Smooth muscle cell (in vitro differentiated cells): ENCODE measurements around the gene CSNK1G2. TPM values are rescaled to one million over a fixed set of nuclear protein-coding genes. Genes with fewer than 3 reads are reported as not detected.

Source experiments
- DNase-seq: peaks from one replicate; lab custom pipeline; 2025; ENCODE audit not compliant: unreplicated experiment; lab: John Stamatoyannopoulos, UW
- H2AFZ ChIP-seq: fragments of 200-600 bp; sonication (generic); 2 replicates; pipeline ENCODE4 v1.6.0; 2016; ENCODE audit warnings: antibody characterized with exemption, low read depth, mild to moderate bottlenecking
- H3F3A ChIP-seq: fragments of 200-600 bp; sonication (generic); 2 replicates; pipeline ENCODE4 v1.6.0; 2017; ENCODE audit warnings: antibody characterized with exemption, low read depth
- H3K27ac ChIP-seq: fragments of 200-600 bp; sonication (generic); 2 replicates; pipeline ENCODE4 v1.5.1; 2016; ENCODE audit warnings: low read depth, mild to moderate bottlenecking
- H3K27me3 ChIP-seq: fragments of 200-600 bp; sonication (generic); 2 replicates; pipeline ENCODE4 v1.6.1; 2016; ENCODE audit warnings: low read depth, mild to moderate bottlenecking
- H3K36me3 ChIP-seq: fragments of 200-600 bp; sonication (generic); 2 replicates; pipeline ENCODE4 v1.5.1; 2016; ENCODE audit warnings: low read depth
- H3K4me1 ChIP-seq: fragments of 200-600 bp; sonication (generic); 2 replicates; pipeline ENCODE4 v1.5.1; 2016; ENCODE audit warnings: low read depth
- H3K4me2 ChIP-seq: fragments of 200-600 bp; sonication (generic); 2 replicates; pipeline ENCODE4 v1.6.0; 2016; ENCODE audit warnings: mild to moderate bottlenecking
- H3K4me3 ChIP-seq: fragments of 200-600 bp; sonication (generic); 2 replicates; pipeline ENCODE4 v1.5.1; 2016; ENCODE audit warnings: mild to moderate bottlenecking
- H3K79me2 ChIP-seq: fragments of 200-600 bp; sonication (generic); 2 replicates; pipeline ENCODE4 v1.6.0; 2016; ENCODE audit warnings: low read depth, mild to moderate bottlenecking
- H3K9ac ChIP-seq: fragments of 200-600 bp; sonication (generic); 2 replicates; pipeline ENCODE4 v1.6.0; 2016; ENCODE audit warnings: low read depth
- H3K9me3 ChIP-seq: fragments of 200-600 bp; sonication (generic); replicated peaks from 2 replicates; pipeline ENCODE4 v1.5.1; 2016; ENCODE audit warnings: low read depth
- H4K20me1 ChIP-seq: fragments of 200-600 bp; sonication (generic); 2 replicates; pipeline ENCODE4 v1.6.0; 2016; ENCODE audit warnings: low read depth
- WGBS: methylation state at CpG from one replicate; pipeline ENCODE4 v1.1.7; 2016; ENCODE audit warnings: low lambda C conversion rate; 5-methylcytosine and 5-hydroxymethylcytosine counted together
- polyA plus RNA-seq: library from polyadenylated mRNA; unstranded; fragments of >200 nt; fragmentation: Nextera tagmentation; extraction: Ambion mirVana; gene quantifications from 2 replicates; pipeline ENCODE4 v1.2.1, GENCODE V29; 2016
- total RNA-seq: library from RNA; depleted of rRNA; stranded (reverse); fragments of >200 nt; gene quantifications from 2 replicates; pipeline ENCODE4 v1.2.3, GENCODE V29; 2014
- TF ChIP-seq, protein P1 (sequence below): fragments of 200-600 bp; sonication (generic); IDR thresholded peaks from 2 replicates; pipeline ENCODE4 v1.5.1; 2017; ENCODE audit warnings: borderline replicate concordance, mild to moderate bottlenecking, antibody characterized with exemption; ENCODE audit not compliant: insufficient read depth, poor library complexity, severe bottlenecking

CSNK1G2 gene
- total and polyA plus RNA-seq, 2 experiments from 2014 or later: 53.5 to 74.9 TPM

DNA sequence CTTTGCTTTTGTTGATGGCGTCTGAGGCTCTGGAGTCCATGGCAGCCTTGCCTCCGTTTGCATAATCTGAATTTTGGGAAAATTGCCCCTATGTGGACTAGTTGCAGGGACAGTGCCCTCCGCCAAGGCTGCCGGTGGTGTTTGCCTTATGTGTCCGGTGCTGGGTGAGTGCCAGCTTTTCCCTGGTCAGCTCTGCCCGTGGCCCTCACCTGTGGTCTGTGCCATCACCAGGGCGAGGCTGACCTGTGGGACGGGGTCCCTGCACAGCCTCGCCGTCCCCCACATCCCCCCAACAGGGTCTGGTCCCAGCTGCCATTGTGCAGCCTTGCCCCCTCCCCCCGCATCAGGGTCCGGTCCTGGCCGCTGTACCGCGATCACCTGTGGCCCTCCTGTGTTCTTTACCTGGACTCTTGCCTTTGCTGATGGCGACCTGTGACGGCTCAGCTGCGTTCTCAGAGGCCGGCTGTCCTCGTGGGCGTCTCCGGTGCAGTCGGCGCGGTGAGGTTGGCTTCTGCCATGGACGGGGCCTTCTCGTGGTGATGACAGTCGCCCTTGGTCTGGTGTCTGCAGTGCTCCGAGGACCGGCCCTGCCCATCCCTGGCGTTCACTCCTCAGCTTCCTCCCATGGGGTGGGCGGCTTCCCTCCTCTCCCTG, 12.6 kb downstream of the CSNK1G2 start:
- H3K79me2 ChIP-seq: peaks cover 89% of the 10 kb centered on the region
- no peak overlapping the region for H3K27ac ChIP-seq
- no peak overlapping the region for H3K4me2 ChIP-seq
- H3K4me1 ChIP-seq: no peaks in the 10 kb centered on the region
- no peaks in the 10 kb centered on the region for H3K36me3 ChIP-seq
- TF ChIP-seq, protein P1, sequence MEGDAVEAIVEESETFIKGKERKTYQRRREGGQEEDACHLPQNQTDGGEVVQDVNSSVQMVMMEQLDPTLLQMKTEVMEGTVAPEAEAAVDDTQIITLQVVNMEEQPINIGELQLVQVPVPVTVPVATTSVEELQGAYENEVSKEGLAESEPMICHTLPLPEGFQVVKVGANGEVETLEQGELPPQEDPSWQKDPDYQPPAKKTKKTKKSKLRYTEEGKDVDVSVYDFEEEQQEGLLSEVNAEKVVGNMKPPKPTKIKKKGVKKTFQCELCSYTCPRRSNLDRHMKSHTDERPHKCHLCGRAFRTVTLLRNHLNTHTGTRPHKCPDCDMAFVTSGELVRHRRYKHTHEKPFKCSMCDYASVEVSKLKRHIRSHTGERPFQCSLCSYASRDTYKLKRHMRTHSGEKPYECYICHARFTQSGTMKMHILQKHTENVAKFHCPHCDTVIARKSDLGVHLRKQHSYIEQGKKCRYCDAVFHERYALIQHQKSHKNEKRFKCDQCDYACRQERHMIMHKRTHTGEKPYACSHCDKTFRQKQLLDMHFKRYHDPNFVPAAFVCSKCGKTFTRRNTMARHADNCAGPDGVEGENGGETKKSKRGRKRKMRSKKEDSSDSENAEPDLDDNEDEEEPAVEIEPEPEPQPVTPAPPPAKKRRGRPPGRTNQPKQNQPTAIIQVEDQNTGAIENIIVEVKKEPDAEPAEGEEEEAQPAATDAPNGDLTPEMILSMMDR: no peak
- no peak overlapping the region for H3K9ac ChIP-seq
- H2AFZ ChIP-seq: no peak overlapping the region
- H3K27me3 ChIP-seq: no peaks in the 10 kb centered on the region
- WGBS: 94% methylated on average over 32 of the region's 32 CpGs
- DNase-seq: no peak
- H3F3A ChIP-seq: no peaks in the 10 kb centered on the region
- peaks cover 95% of the 10 kb centered on the region for H4K20me1 ChIP-seq
- H3K9me3 ChIP-seq: no peaks in the 10 kb centered on the region
- H3K4me3 ChIP-seq: no peak overlapping the region

DNA sequence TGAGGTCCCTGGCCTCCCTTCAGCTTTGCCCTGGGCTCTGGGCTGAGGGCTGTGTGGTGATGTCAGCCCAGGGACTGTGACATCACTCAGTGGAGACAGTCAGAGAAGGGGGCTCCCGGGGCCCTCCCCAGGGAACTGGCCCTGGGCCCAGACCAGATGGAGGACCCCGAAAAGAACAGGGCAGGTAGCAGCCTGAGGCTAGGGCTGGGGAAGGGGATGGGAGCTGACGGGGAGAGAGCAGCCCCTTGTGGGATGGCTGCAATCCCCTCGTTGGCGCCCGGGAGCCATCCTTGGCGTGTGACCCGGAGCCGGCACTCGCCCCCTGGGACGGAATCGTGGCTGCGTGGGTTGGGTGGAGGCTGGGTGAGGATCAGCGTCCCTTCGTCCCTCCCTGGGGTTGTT, 13.6 kb downstream of the CSNK1G2 start:
- Histone ChIP-seq H3F3A (no peaks in the 10 kb centered on the region), H3K9ac (no peak overlapping the region), H3K27me3 (no peaks in the 10 kb centered on the region), H2AFZ (no peak overlapping the region), H3K4me1 (no peaks in the 10 kb centered on the region), H3K79me2 (peaks cover 80% of the 10 kb centered on the region), H3K4me2 (no peak overlapping the region), H4K20me1 (peaks cover 94% of the 10 kb centered on the region), H3K27ac (no peak overlapping the region), H3K9me3 (no peaks in the 10 kb centered on the region), H3K36me3 (no peaks in the 10 kb centered on the region), H3K4me3 (no peak overlapping the region)
- WGBS: 96% methylated on average over 11 of the region's 15 CpGs
- no peak for DNase-seq
- TF ChIP-seq, protein P1: no peak

DNA sequence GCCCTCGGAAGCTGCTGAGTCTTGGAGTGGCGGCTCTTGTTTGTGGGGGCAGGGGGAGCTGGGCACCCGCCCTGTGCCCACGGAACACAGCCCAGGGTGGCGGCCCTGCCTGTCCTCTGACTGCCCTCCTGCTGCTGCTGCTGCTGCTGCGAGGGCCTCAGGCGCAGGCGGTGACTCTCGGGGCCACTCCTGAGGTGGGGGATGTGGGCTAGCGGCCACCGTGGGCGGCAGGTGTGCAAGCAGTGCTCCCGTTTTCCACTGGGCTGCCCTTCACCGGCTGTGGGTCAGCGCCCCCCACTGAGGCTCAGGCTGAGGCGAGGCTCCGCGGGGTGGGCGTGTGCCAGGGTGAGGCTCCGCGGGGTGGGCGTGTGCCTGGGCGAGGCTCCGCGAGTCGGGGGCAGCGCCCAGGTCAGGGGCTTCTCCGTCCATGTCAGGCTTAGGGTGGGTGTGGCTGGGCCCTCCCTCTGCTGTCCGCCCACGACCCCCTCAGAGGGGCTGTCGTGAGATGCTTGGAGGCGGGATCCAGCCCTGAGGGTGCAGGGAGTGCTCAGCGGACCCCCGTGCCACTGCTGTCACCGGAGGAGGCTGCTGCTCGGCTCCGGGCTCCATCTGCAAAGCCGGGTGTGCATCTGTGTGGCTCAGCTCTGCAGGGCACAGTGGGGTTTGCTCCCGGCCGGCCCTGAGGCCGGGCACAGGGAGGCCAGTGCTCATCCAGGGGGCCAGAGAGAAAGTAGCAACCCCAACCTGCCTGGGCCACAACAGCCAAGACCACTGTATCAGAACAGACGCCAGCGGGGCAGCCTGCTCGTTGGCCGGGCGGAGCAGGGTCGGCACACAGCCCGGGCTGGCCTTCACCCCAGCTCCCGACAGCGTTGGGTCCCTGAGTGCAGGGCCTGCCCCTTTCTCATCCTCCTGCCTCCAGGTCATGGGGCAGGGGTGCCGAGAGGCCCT, 14.5 kb downstream of the CSNK1G2 start:
- Histone ChIP-seq H3F3A (no peaks in the 10 kb centered on the region), H3K79me2 (peaks cover 79% of the 10 kb centered on the region), H3K4me2 (no peak overlapping the region), H3K27me3 (no peaks in the 10 kb centered on the region), H3K9ac (no peak overlapping the region), H3K4me1 (no peaks in the 10 kb centered on the region), H2AFZ (no peak overlapping the region), H4K20me1 (peaks cover 94% of the 10 kb centered on the region), H3K36me3 (no peaks in the 10 kb centered on the region), H3K4me3 (no peak overlapping the region), H3K27ac (no peak overlapping the region), H3K9me3 (no peaks in the 10 kb centered on the region)
- DNase-seq: no peak
- TF ChIP-seq, protein P1: no peak
- 88% methylated on average over 49 of the region's 51 CpGs for WGBS
